Aorta (tissue), 5 donors: ENCODE measurements around the gene KIF9. TPM values are rescaled to one million over a fixed set of nuclear protein-coding genes. Genes with fewer than 3 reads are reported as not detected.
"Not testable (repeated sequence)": the region's sequence is repeated elsewhere in the genome, so short reads cannot be mapped to it uniquely, and the experiment has no call there.

ENCODE experiments used
- ATAC-seq: fragments of 200-7000 bp; cut with Tn5 transposase; one replicate; pipeline ENCODE4 v1.9.1; 2022; ENCODE audit warnings: moderate library complexity; ENCODE audit not compliant: low FRiP score
- DNase-seq, 2 donors: peaks; one replicate each; pipeline ENCODE4 v3.0.0-alpha.2; 2020
- H3K27ac ChIP-seq, 2 donors: one replicate each; pipeline ENCODE4 v1.5.1; 2013; ENCODE audit warnings: low read length in 2 of 2, mild to moderate bottlenecking in 2 of 2, moderate library complexity in 2 of 2, control low read depth in 1 of 2, inconsistent platforms in 1 of 2, low read depth in 1 of 2
- H3K27me3 ChIP-seq, 2 donors: one replicate each; pipeline ENCODE4 v1.6.1; 2013; ENCODE audit warnings: control low read depth in 1 of 2, low read length in 1 of 2, mild to moderate bottlenecking in 1 of 2, moderate library complexity in 1 of 2; ENCODE audit not compliant: insufficient read depth in 2 of 2, control insufficient read depth in 1 of 2
- H3K36me3 ChIP-seq, 2 donors: one replicate each; pipeline ENCODE4 v1.6.1; 2013; ENCODE audit warnings: control low read depth in 1 of 2, low read length in 1 of 2, mild to moderate bottlenecking in 1 of 2; ENCODE audit not compliant: insufficient read depth in 2 of 2, control insufficient read depth in 1 of 2
- H3K4me1 ChIP-seq, 2 donors: one replicate each; pipeline ENCODE4 v1.6.1; 2013; ENCODE audit warnings: low read length in 2 of 2, control low read depth in 1 of 2, mild to moderate bottlenecking in 1 of 2, moderate library complexity in 1 of 2; ENCODE audit not compliant: insufficient read depth in 2 of 2, control insufficient read depth in 1 of 2
- H3K4me3 ChIP-seq, 2 donors: one replicate each; pipeline ENCODE4 v1.5.1; 2013; ENCODE audit warnings: low read length in 2 of 2, control low read depth in 1 of 2, mild to moderate bottlenecking in 1 of 2
- H3K9me3 ChIP-seq: one replicate; pipeline ENCODE4 v1.6.1; 2013; ENCODE audit warnings: mild to moderate bottlenecking, low read length; ENCODE audit not compliant: control insufficient read depth
- WGBS, 2 donors: extraction: QIAGEN DNeasy Blood & Tissue Kit; methylation state at CpG; one replicate each; pipeline ENCODE4 v1.1.7; 2013; 5-methylcytosine and 5-hydroxymethylcytosine counted together
- intact Hi-C, 2 donors: fragments of 100-400 bp; cut with DNase I; formaldehyde crosslinking; loops; one replicate each; pipeline versions ENCODE4 v1.14.2 to v1.15.0; 2022
- polyA plus RNA-seq, 2 donors: library from polyadenylated mRNA; stranded (reverse); fragments of 200-250 nt; gene quantifications; one replicate each; pipeline ENCODE4 v1.2.3, GENCODE V29; 2013
- total RNA-seq, 2 donors: library from RNA; stranded (reverse); fragmentation: NEBNext Ultra II Directional; extraction: Animal tissue kit (Norgen Biotek cat#: 25700); gene quantifications; one replicate each; pipeline ENCODE4 v1.2.1, GENCODE V29; 2021
- donor health status: healthy with polysubstance abuse.
- donor health status: Bipolar disorder and iron deficiency.
- donor health status: DM: no; HTN: no; CAD: no.
- donor health status: DM: no; HTN: no; CAD: no.
- donor health status: DM: yes; HTN: yes; CAD: no.

KIF9 gene
- total and polyA plus RNA-seq, 4 donors = 6.5 to 14.4 (median 10.1) TPM

- Histone ChIP-seq H3K27me3 (no peaks in the 10 kb centered on the region), H3K9me3 (no peaks in the 10 kb centered on the region), H3K4me3 (no peak overlapping the region), H3K27ac (no peak overlapping the region), H3K36me3 (no peaks in the 10 kb centered on the region), H3K4me1 (no peaks in the 10 kb centered on the region)
- ATAC-seq (no peak), DNase-seq (no peak)
- intact Hi-C loops = no loop called here
- WGBS, 2 donors = 73 to 77% methylated on average over 5 of the region's 5 CpGs
Observed at GRCh38 chr3:47225310-47225906, 57.2 kb downstream of the KIF9 start.

- no peak for DNase-seq
- H3K27me3 ChIP-seq = no peaks in the 10 kb centered on the region
- H3K4me1 ChIP-seq = no peaks in the 10 kb centered on the region
- WGBS, 2 donors = 67 to 69% methylated on average over 3 of the region's 3 CpGs
- H3K9me3 ChIP-seq = no peaks in the 10 kb centered on the region
- intact Hi-C loops = no loop called here
- H3K27ac ChIP-seq = no peak overlapping the region
- ATAC-seq = no peak
- no peaks in the 10 kb centered on the region for H3K36me3 ChIP-seq
- no peak overlapping the region for H3K4me3 ChIP-seq
Observed at GRCh38 chr3:47223755-47224154, 58.8 kb downstream of the KIF9 start.

- DNase-seq = no peak
- WGBS, 2 donors = 29 to 37% methylated on average over 1 of the region's 1 CpG
- Histone ChIP-seq H3K4me3 (no peak overlapping the region), H3K27me3 (no peaks in the 10 kb centered on the region), H3K36me3 (no peaks in the 10 kb centered on the region), H3K9me3 (no peaks in the 10 kb centered on the region), H3K4me1 (no peaks in the 10 kb centered on the region), H3K27ac (no peak overlapping the region)
- no peak for ATAC-seq
- intact Hi-C loops = no loop called here
Observed at GRCh38 chr3:47221798-47222197, 60.8 kb downstream of the KIF9 start.

GRCh38 chr3:47210863-47211405, 71.7 kb downstream of the KIF9 start:
- Histone ChIP-seq H3K4me3 (no peak overlapping the region), H3K36me3 (no peaks in the 10 kb centered on the region), H3K27me3 (no peaks in the 10 kb centered on the region), H3K4me1 (no peaks in the 10 kb centered on the region), H3K9me3 (no peaks in the 10 kb centered on the region), H3K27ac (no peak overlapping the region)
- intact Hi-C loops = no loop called here
- ATAC-seq (no peak), DNase-seq (no peak)
- 93% methylated on average over 3 of the region's 3 CpGs for WGBS, 2 donors

- 85 to 88% methylated on average over 5 of the region's 5 CpGs for WGBS, 2 donors
- H3K4me3 ChIP-seq, H3K27me3 ChIP-seq, intact Hi-C loops, DNase-seq, ATAC-seq, H3K9me3 ChIP-seq, H3K4me1 ChIP-seq, H3K27ac ChIP-seq, H3K36me3 ChIP-seq: not testable (repeated sequence)
Observed at GRCh38 chr3:47206022-47206421, 76.6 kb downstream of the KIF9 start.

GRCh38 chr3:47204875-47205274, 77.7 kb downstream of the KIF9 start:
- Histone ChIP-seq H3K4me3 (no peak overlapping the region), H3K36me3 (no peaks in the 10 kb centered on the region), H3K27ac (no peak overlapping the region), H3K27me3 (no peaks in the 10 kb centered on the region), H3K9me3 (no peaks in the 10 kb centered on the region), H3K4me1 (no peaks in the 10 kb centered on the region)
- intact Hi-C loops = no loop called here
- no peak for ATAC-seq
- no peak for DNase-seq

- Histone ChIP-seq H3K9me3 (no peaks in the 10 kb centered on the region), H3K4me3 (no peak overlapping the region), H3K27ac (no peak overlapping the region), H3K4me1 (no peaks in the 10 kb centered on the region), H3K36me3 (no peaks in the 10 kb centered on the region), H3K27me3 (no peaks in the 10 kb centered on the region)
- ATAC-seq (no peak), DNase-seq (no peak)
- 91 to 94% methylated on average over 3 of the region's 3 CpGs for WGBS, 2 donors
- intact Hi-C loops = no loop called here
Observed at GRCh38 chr3:47202542-47202941, 80.1 kb downstream of the KIF9 start.

GRCh38 chr3:47197287-47197686, 85.3 kb downstream of the KIF9 start:
- intact Hi-C loops = no loop called here

GRCh38 chr3:47194994-47195393, 87.6 kb downstream of the KIF9 start:
- H3K4me3 ChIP-seq = no peak overlapping the region
- H3K27ac ChIP-seq = no peak overlapping the region
- ATAC-seq (no peak), DNase-seq (no peak)
- 82 to 88% methylated on average over 2 of the region's 2 CpGs for WGBS, 2 donors
- H3K27me3 ChIP-seq = no peaks in the 10 kb centered on the region
- H3K9me3 ChIP-seq = no peaks in the 10 kb centered on the region
- intact Hi-C loops = no loop called here
- H3K36me3 ChIP-seq = no peaks in the 10 kb centered on the region
- H3K4me1 ChIP-seq = no peaks in the 10 kb centered on the region

More at GRCh38 chr3:47197287-47197686, 85.3 kb downstream of the KIF9 start:
- DNase-seq (no peak), ATAC-seq (no peak)
- no peaks in the 10 kb centered on the region for H3K4me1 ChIP-seq
- no peak overlapping the region for H3K27ac ChIP-seq
- no peak overlapping the region for H3K4me3 ChIP-seq
- no peaks in the 10 kb centered on the region for H3K36me3 ChIP-seq
- no peaks in the 10 kb centered on the region for H3K9me3 ChIP-seq
- WGBS, 2 donors = 82 to 84% methylated on average over 3 of the region's 3 CpGs
- H3K27me3 ChIP-seq = no peaks in the 10 kb centered on the region
